Measurements from ENCODE around the gene ARPC4. TPM values are rescaled to one million over a fixed set of nuclear protein-coding genes. Genes with fewer than 3 reads are reported as not detected.

The ARPC4 gene
- total RNA-seq, 1 donor = 304 TPM

- no peak overlapping the region for H3K4me3 ChIP-seq (ENCODE audit: low read depth, low read length)
- no peak for DNase-seq (ENCODE audit: low read depth)
- no peak for TF ChIP-seq CTCF (IDR thresholded peaks at IDR 0.05; ENCODE audit: insufficient read depth, low read depth, low read length)
Observed at GRCh38 chr3:9795207-9795606, 2.3 kb downstream of the ARPC4 start.

GRCh38 chr3:9797196-9797945, 4.5 kb downstream of the ARPC4 start:
- no peak for TF ChIP-seq CTCF (IDR thresholded peaks at IDR 0.05; ENCODE audit: insufficient read depth, low read depth, low read length)
- no peak for DNase-seq (ENCODE audit: low read depth)
- no peak overlapping the region for H3K4me3 ChIP-seq (ENCODE audit: low read depth, low read length)

GRCh38 chr3:9800529-9800928, 7.6 kb downstream of the ARPC4 start:
- no peak for DNase-seq (ENCODE audit: low read depth)
- H3K4me3 ChIP-seq (ENCODE audit: low read depth, low read length) = no peak overlapping the region
- peak; percentile 15 for TF ChIP-seq CTCF (IDR thresholded peaks at IDR 0.05; ENCODE audit: insufficient read depth, low read depth, low read length)

GRCh38 chr3:9803494-9803893, 10.6 kb downstream of the ARPC4 start:
- H3K4me3 ChIP-seq (ENCODE audit: low read depth, low read length) = no peak overlapping the region
- no peak for TF ChIP-seq CTCF (IDR thresholded peaks at IDR 0.05; ENCODE audit: insufficient read depth, low read depth, low read length)
- no peak for DNase-seq (ENCODE audit: low read depth)

- H3K4me3 ChIP-seq (ENCODE audit: low read depth, low read length) = no peak overlapping the region
- DNase-seq (ENCODE audit: low read depth) = no peak
- TF ChIP-seq CTCF (IDR thresholded peaks at IDR 0.05; ENCODE audit: insufficient read depth, low read depth, low read length) = no peak
Observed at GRCh38 chr3:9804996-9805395, 12.1 kb downstream of the ARPC4 start.

GRCh38 chr3:9806137-9806536, 13.3 kb downstream of the ARPC4 start:
- no peak for TF ChIP-seq CTCF (IDR thresholded peaks at IDR 0.05; ENCODE audit: insufficient read depth, low read depth, low read length)
- DNase-seq (ENCODE audit: low read depth) = no peak
- H3K4me3 ChIP-seq (ENCODE audit: low read depth, low read length) = no peak overlapping the region
